ENCODE results near the gene MTERF4. TPM values are rescaled to one million over a fixed set of nuclear protein-coding genes. Genes with fewer than 3 reads are reported as not detected.

The MTERF4 gene
- polyA plus RNA-seq, 1 experiment: 32.0 TPM

DNA sequence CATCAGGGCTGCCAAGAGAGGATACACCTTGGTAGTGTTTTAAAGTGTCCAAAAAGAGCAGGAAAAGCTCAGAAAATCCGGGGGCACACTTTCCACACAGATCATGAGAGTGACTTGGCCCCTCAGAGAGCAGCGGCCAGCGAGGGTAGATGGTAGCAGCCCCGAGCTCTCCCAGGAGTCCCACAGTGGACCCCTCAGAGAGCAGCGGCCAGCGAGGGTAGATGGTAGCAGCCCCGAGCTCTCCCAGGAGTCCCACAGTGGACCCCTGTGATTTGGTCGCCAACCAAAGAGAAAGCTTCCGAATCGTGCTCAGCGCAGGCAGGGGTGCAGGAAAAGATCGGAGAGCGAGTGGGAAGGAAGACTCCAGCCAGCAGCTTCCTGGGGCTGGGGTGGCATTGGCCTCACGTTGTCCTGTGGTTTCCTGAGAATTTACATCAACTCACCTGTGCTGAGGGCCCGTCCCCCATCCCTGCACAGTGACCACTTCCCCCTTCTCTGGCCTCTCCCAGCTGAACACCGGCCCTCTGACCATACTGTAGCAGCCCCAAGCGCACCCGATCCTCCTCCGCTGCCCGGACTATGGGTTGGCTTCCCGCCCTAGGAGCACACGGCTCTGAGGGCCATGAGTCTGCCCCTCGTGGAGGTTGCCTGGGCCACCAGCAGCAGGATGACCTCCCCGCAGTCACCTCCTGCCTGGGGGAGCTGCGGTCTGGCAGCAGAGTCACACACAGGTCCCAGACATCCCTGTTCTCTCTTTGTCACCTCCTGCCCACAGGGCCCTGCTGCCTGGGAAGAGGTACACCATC, 33.7 kb downstream of the MTERF4 start:
- TF ChIP-seq, protein P1, sequence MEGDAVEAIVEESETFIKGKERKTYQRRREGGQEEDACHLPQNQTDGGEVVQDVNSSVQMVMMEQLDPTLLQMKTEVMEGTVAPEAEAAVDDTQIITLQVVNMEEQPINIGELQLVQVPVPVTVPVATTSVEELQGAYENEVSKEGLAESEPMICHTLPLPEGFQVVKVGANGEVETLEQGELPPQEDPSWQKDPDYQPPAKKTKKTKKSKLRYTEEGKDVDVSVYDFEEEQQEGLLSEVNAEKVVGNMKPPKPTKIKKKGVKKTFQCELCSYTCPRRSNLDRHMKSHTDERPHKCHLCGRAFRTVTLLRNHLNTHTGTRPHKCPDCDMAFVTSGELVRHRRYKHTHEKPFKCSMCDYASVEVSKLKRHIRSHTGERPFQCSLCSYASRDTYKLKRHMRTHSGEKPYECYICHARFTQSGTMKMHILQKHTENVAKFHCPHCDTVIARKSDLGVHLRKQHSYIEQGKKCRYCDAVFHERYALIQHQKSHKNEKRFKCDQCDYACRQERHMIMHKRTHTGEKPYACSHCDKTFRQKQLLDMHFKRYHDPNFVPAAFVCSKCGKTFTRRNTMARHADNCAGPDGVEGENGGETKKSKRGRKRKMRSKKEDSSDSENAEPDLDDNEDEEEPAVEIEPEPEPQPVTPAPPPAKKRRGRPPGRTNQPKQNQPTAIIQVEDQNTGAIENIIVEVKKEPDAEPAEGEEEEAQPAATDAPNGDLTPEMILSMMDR (IDR thresholded peaks at IDR 0.05; ENCODE audit: insufficient read depth, low read depth, low read length): no peak
- Histone ChIP-seq H3K27me3 (ENCODE audit: control insufficient read depth, insufficient read depth, low read length) (no peaks in the 10 kb centered on the region), H3K4me3 (ENCODE audit: low read depth, low read length) (no peak overlapping the region), H3K36me3 (ENCODE audit: control insufficient read depth, insufficient read depth, low read length) (peaks cover 1% of the 10 kb centered on the region; the same call in 1 of the 2 replicates)
- CTCF ChIA-PET: interaction anchor here (0.9 to 1.2 kb wide), 2 partner anchors 11 to 155 kb away, joined by 4 to 5 read pairs; no protein-coding TSS in a partner anchor
- DNase-seq (ENCODE audit: low read depth): no peak
- POLR2A ChIA-PET: no interaction called here

DNA sequence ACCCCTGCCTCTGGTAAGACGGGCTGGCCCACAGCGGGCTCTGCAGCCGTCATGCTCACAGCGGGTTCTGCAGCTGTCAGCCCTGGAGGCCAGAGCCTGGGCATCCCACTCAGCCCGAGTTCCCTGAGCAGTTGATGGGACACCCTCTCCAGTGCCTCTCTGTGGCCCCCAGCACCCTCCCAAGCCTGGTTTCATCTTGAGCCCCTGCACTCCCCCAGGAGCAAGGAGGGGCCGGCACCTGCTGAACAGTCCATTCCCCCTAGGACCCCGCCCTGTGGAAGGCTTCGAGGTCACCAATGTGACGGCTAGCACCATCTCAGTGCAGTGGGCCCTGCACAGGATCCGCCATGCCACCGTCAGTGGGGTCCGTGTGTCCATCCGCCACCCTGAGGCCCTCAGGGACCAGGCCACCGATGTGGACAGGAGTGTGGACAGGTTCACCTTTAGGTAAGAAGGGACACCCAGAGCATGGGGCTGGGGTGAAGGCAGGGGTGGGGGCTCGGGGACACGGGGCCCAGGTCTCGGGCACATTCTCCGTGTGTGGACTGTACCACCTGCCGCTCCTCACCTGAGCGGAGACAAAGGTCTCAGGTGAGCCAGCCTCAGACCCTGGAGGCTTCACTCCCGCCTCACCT, 34.5 kb downstream of the MTERF4 start:
- POLR2A ChIA-PET: no interaction called here
- H3K36me3 ChIP-seq (ENCODE audit: control insufficient read depth, insufficient read depth, low read length): 0 out of 2 replicates have a peak, but pooled peaks cover 1% of the 10 kb centered on the region
- TF ChIP-seq, protein P1 (IDR thresholded peaks at IDR 0.05; ENCODE audit: insufficient read depth, low read depth, low read length): no peak
- no peaks in the 10 kb centered on the region for H3K27me3 ChIP-seq (ENCODE audit: control insufficient read depth, insufficient read depth, low read length)
- DNase-seq (ENCODE audit: low read depth): no peak
- CTCF ChIA-PET: interaction anchor here (1.2 to 2.5 kb wide), 2 partner anchors 10 to 154 kb away, joined by 4 to 13 read pairs; no protein-coding TSS in a partner anchor
- no peak overlapping the region for H3K4me3 ChIP-seq (ENCODE audit: low read depth, low read length)

DNA sequence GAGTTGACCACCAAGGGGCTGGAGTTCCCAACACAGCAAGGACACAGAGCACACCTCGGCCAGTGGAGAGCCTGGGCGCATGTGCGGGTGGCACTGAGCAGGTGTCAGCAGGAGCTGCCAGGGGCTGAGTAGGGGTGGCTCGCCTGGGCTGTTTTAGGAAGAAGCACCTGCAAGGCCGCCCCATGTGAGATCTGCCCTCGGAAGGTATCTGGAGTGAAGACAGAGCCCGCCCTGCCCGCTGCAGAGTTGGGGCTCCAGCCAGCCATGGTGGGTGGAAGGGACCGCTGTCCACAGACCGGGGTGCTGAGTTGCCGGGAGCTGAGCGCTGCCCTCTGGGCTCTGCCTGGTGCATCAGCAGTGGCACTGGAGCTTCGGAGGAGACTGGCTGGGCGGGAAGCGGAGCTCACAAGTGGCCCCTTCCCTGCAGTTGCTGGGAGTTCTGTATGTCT, 35.2 kb downstream of the MTERF4 start:
- POLR2A ChIA-PET: no interaction called here
- no peaks in the 10 kb centered on the region for H3K27me3 ChIP-seq (ENCODE audit: control insufficient read depth, insufficient read depth, low read length)
- TF ChIP-seq, protein P1 (IDR thresholded peaks at IDR 0.05; ENCODE audit: insufficient read depth, low read depth, low read length): 0 out of 2 replicates have a peak, but pooled peaks have one; percentile 8
- CTCF ChIA-PET: interaction anchor here (1.0 to 2.5 kb wide), 2 partner anchors 11 to 153 kb away, joined by 3 to 13 read pairs; no protein-coding TSS in a partner anchor
- no peaks in the 10 kb centered on the region for H3K36me3 ChIP-seq (ENCODE audit: control insufficient read depth, insufficient read depth, low read length)
- no peak for DNase-seq (ENCODE audit: low read depth)
- no peak overlapping the region for H3K4me3 ChIP-seq (ENCODE audit: low read depth, low read length)

DNA sequence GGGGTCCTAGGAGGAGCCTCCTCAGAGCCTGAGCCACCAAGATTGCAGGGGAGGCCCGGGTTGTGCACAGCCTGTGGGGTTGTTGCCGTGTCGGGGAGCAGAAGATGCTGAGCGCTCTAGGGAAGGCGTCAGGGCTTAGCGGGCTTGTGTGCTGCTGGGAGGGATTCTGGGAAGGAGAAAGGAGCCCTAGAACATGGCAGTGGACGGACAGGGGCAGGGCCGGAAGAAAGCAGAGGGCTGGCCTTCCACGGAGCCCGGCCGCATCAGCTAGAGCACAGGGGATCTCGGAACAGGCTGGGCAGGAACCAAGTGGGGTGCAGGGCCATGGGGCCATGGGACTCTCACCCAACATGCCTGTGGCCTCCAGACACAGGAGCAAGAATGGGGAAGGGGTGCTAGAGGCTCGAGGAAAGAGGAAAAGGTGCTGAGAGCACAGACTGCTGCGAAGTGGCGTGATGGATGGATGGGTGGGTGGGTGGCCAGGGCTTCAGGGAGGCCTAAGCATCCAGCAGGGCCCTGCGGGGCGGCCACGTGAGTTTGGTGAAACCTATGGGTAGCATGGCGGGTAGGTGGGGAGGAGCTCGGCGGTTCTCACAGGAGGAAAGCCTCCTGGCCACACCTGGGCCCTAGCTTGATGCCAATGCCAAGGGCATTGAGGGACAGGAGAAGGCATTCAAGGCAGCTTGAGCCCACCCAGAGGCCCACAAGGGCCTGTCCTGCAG, 35.8 kb downstream of the MTERF4 start:
- no peaks in the 10 kb centered on the region for H3K27me3 ChIP-seq (ENCODE audit: control insufficient read depth, insufficient read depth, low read length)
- no peak for DNase-seq (ENCODE audit: low read depth)
- CTCF ChIA-PET: interaction anchor here (1.0 to 2.5 kb wide), 2 partner anchors 11 to 153 kb away, joined by 3 to 13 read pairs; no protein-coding TSS in a partner anchor
- POLR2A ChIA-PET: no interaction called here
- no peaks in the 10 kb centered on the region for H3K36me3 ChIP-seq (ENCODE audit: control insufficient read depth, insufficient read depth, low read length)
- H3K4me3 ChIP-seq (ENCODE audit: low read depth, low read length): no peak overlapping the region
- TF ChIP-seq, protein P1 (IDR thresholded peaks at IDR 0.05; ENCODE audit: insufficient read depth, low read depth, low read length): no peak
